A673 (cell line): Measurements from ENCODE around the gene ADAMTS15. TPM values are rescaled to one million over a fixed set of nuclear protein-coding genes. Genes with fewer than 3 reads are reported as not detected.
A peak's percentile ranks its signal among the peaks of the same experiment; 100 is the strongest.

Source experiments
- BruUV-seq: library from RNA; stranded (reverse); fragments of 400-500 nt; replicated peaks from 2 replicates; lab custom pipeline; 2021; lab: Mats Ljungman, UMichigan
- CTCF ChIA-PET: fragments of 300-600 bp; sonication (Branson Sonifier 250); formaldehyde crosslinking; loops from one replicate; lab custom pipeline; 2022; ENCODE audit warnings: antibody characterized with exemption; lab: Charles Lee
- POLR2A ChIA-PET: fragments of 300-600 bp; sonication (Branson Sonifier 250); formaldehyde crosslinking; loops from one replicate; lab custom pipeline; 2022; ENCODE audit warnings: antibody characterized with exemption; ENCODE audit not compliant: low non-redundant PET; lab: Charles Lee
- DNase-seq: peaks from one replicate; pipeline ENCODE4 v3.0.0-alpha.2; 2015; ENCODE audit warnings: low spot score
- H3K27ac ChIP-seq: fragments of 200-600 bp; sonication (generic); 2 replicates; pipeline ENCODE4 v1.5.1; 2016; ENCODE audit warnings: mixed run types, low read depth, mild to moderate bottlenecking, mixed read lengths, antibody characterized with exemption, low read length; ENCODE audit not compliant: poor library complexity, severe bottlenecking
- H3K27me3 ChIP-seq: fragments of 200-600 bp; sonication (generic); replicated peaks from 2 replicates; pipeline ENCODE4 v1.6.1; 2017; ENCODE audit warnings: mixed run types, low read depth, mild to moderate bottlenecking, mixed read lengths, antibody characterized with exemption, low read length; ENCODE audit not compliant: insufficient read depth, poor library complexity
- H3K36me3 ChIP-seq: fragments of 200-600 bp; sonication (generic); 2 replicates; pipeline ENCODE4 v1.6.1; 2016; ENCODE audit warnings: mixed run types, mild to moderate bottlenecking, mixed read lengths, antibody characterized with exemption, low read length; ENCODE audit not compliant: insufficient read depth, poor library complexity, severe bottlenecking
- H3K4me1 ChIP-seq: fragments of 200-600 bp; sonication (generic); 2 replicates; pipeline ENCODE4 v1.6.1; 2017; ENCODE audit warnings: mixed run types, mild to moderate bottlenecking, mixed read lengths, antibody characterized with exemption, low read length; ENCODE audit not compliant: insufficient read depth, poor library complexity, severe bottlenecking
- H3K4me3 ChIP-seq: fragments of 200-600 bp; sonication (generic); 2 replicates; pipeline ENCODE4 v1.5.1; 2016; ENCODE audit warnings: low read depth, mixed run types, mild to moderate bottlenecking, mixed read lengths, low read length; ENCODE audit not compliant: poor library complexity, severe bottlenecking
- H3K9me3 ChIP-seq: fragments of 200-600 bp; sonication (generic); 2 replicates; pipeline ENCODE4 v1.6.1; 2016; ENCODE audit warnings: mixed run types, low read depth, mild to moderate bottlenecking, mixed read lengths, antibody characterized with exemption, low read length; ENCODE audit not compliant: poor library complexity, severe bottlenecking
- CTCF ChIP-seq: fragments of 300-800, 200-600 bp; sonication (generic); conservative IDR thresholded peaks from 2 replicates; pipeline ENCODE4 v1.5.1; 2017; ENCODE audit warnings: low read depth, mild to moderate bottlenecking, antibody characterized with exemption, low read length, moderate library complexity, mixed read lengths
- EZH2 ChIP-seq: fragments of 200-600 bp; sonication (generic); IDR thresholded peaks from 2 replicates; pipeline ENCODE4 v1.6.1; 2017; ENCODE audit warnings: borderline replicate concordance, low read depth, mild to moderate bottlenecking, mixed read lengths, antibody characterized with exemption, low read length; ENCODE audit not compliant: poor library complexity, severe bottlenecking
- intact Hi-C: fragments of 100-400 bp; cut with micrococcal nuclease; formaldehyde crosslinking; loops from one replicate; pipeline ENCODE4 v1.10.0; 2022; ENCODE audit not compliant: unreplicated experiment
- total RNA-seq: library from RNA; stranded (reverse); gene quantifications from 2 replicates; pipeline ENCODE4 v1.2.3, GENCODE V29; 2021

ADAMTS15 gene
- total RNA-seq, 1 experiment from 2014 or later: 0.99 TPM

- intact Hi-C loops: loop anchor here (1.0 to 5.0 kb wide), 2 partner anchors 214 to 640 kb away; no protein-coding TSS in a partner anchor
- Histone ChIP-seq H3K9me3 (no peaks in the 10 kb centered on the region), H3K36me3 (no peaks in the 10 kb centered on the region), H3K27me3 (peaks cover 86% of the 10 kb centered on the region), H3K4me3 (peak overlapping the region; percentile 35), H3K27ac (no peak overlapping the region), H3K4me1 (peaks cover 14% of the 10 kb centered on the region)
- POLR2A ChIA-PET: no interaction called here
- DNase-seq: no peak
- CTCF ChIA-PET: interaction anchor here (0.5 to 1.3 kb wide), 4 partner anchors 106 to 434 kb away, joined by 3 to 8 read pairs (median 4); no protein-coding TSS in a partner anchor
- no TSS peak for BruUV-seq
- TF ChIP-seq CTCF (0 out of 2 replicates have a peak, but pooled peaks have one; percentile 11), EZH2 (peak; percentile 98)
These were observed 20.7 kb upstream of the ADAMTS15 start for GRCh38 chr11:130427581-130428315.

DNA sequence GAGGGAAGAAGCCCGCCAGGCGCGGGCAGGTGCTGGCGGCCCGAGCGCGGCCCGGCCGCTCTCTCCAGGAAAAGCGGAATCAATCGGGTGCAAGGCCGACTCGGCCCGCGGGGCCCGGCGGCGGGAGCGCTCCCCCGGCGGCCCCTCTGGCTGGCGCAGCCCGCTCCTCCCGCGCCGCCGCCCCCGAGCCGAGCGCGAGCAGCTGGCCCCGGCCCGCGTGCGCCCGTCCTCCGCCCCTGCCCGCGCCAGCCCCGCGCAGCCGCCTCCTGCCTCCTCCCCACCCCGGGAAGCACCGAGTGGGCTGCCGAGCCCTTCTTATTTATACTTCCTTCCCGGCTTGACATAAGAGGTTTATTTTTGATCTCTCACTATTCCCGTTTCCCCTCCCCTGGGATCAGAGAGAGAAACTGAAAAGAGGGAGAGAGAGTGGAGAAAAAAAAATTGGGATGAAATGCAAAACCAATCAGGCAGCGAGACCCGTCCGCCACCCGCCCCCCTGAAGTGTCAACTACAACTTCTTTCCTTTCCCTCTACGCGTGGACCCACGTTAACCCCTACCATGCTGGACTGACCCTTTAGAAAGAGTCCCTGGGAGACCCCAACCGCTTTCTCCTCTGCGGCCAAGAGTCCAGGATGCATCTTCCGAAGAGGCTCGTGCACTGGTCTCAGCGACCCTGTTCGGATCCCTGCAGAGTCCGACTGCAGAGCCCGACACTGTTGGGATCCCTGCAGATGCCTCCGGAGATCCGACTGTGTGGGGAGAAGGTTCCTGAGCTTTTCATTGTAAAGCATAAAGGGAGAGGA is 19.9 kb upstream of the ADAMTS15 start, which contains the start of gene ADAMTS8:
ADAMTS8 (minus strand) TSS at position 294 of the 804 bp plus-strand sequence. CDS start 323 bp downstream, outside the sequence.
- peak within 1 kb of the TSS; percentile 35 for H3K4me3 ChIP-seq
- no peak for DNase-seq

More for the DNA sequence above, 19.9 kb upstream of the ADAMTS15 start, which contains the start of gene ADAMTS8:
- Histone ChIP-seq H3K27me3 (peaks cover 78% of the 10 kb centered on the region), H3K27ac (no peak within 1 kb of the TSS), H3K36me3 (no peaks in the 10 kb centered on the region), H3K9me3 (no peaks in the 10 kb centered on the region), H3K4me1 (peaks cover 14% of the 10 kb centered on the region)
- TF ChIP-seq EZH2 (peak; percentile 92), CTCF (no peak)
- intact Hi-C loops: loop anchor here (5.0 kb wide), 1 partner anchor 641 kb away; no protein-coding TSS in a partner anchor
- ChIA-PET CTCF (interaction anchor here (0.7 to 1.3 kb wide), 3 partner anchors 105 to 434 kb away, joined by 3 to 8 read pairs (median 5); no protein-coding TSS in a partner anchor), POLR2A (no interaction called here)
- BruUV-seq: no TSS peak
